HEK293 (cell line): Measurements from ENCODE around the gene TAS1R3.

Source experiments
- CTCF ChIP-seq: fragments of 450-650 bp; formaldehyde crosslinking; IDR thresholded peaks from 2 replicates; pipeline ENCODE4 v1.5.1; 2016; ENCODE audit warnings: missing biosample characterization, missing genetic modification characterization
- SP2 ChIP-seq: fragments of 450-650 bp; formaldehyde crosslinking; IDR thresholded peaks from 2 replicates; pipeline ENCODE4 v1.5.1; 2016; ENCODE audit warnings: missing biosample characterization, missing genetic modification characterization
- SP7 ChIP-seq: fragments of 450-650 bp; formaldehyde crosslinking; IDR thresholded peaks from 2 replicates; pipeline ENCODE4 v1.5.1; 2016; ENCODE audit warnings: missing biosample characterization, missing genetic modification characterization
- TRIM28 ChIP-seq: IDR thresholded peaks from 2 replicates; pipeline ENCODE4 v1.6.1; 2011; ENCODE audit warnings: low read length, control low read depth, borderline replicate concordance
- YY1 ChIP-seq: fragments of 450-650 bp; formaldehyde crosslinking; IDR thresholded peaks from 2 replicates; pipeline ENCODE4 v1.5.1; 2018; ENCODE audit warnings: missing biosample characterization, missing genetic modification characterization
- ZBTB1 ChIP-seq: fragments of 450-650 bp; formaldehyde crosslinking; IDR thresholded peaks from 2 replicates; pipeline ENCODE4 v1.5.1; 2016; ENCODE audit warnings: missing biosample characterization, missing genetic modification characterization
- ZBTB7A ChIP-seq: fragments of 450-650 bp; formaldehyde crosslinking; IDR thresholded peaks from 2 replicates; pipeline ENCODE4 v1.5.1; 2016; ENCODE audit warnings: low read depth, missing biosample characterization, missing genetic modification characterization
- ZNF133 ChIP-seq: fragments of 450-650 bp; formaldehyde crosslinking; IDR thresholded peaks from 2 replicates; pipeline ENCODE4 v1.5.1; 2016; ENCODE audit warnings: missing biosample characterization, missing genetic modification characterization
- ZNF24 ChIP-seq: fragments of 450-650 bp; formaldehyde crosslinking; IDR thresholded peaks from 2 replicates; pipeline ENCODE4 v1.5.1; 2016; ENCODE audit warnings: missing biosample characterization, missing genetic modification characterization
- ZNF302 ChIP-seq: fragments of 450-650 bp; formaldehyde crosslinking; IDR thresholded peaks from 2 replicates; pipeline ENCODE4 v1.5.1; 2016; ENCODE audit warnings: missing biosample characterization, missing genetic modification characterization, low read depth
- ZNF324 ChIP-seq: fragments of 450-650 bp; formaldehyde crosslinking; IDR thresholded peaks from 2 replicates; pipeline ENCODE4 v1.5.1; 2016; ENCODE audit warnings: missing biosample characterization, missing genetic modification characterization
- ZNF660 ChIP-seq: fragments of 450-650 bp; IDR thresholded peaks from 2 replicates; pipeline ENCODE4 v1.5.1; 2018; ENCODE audit warnings: missing biosample characterization, mild to moderate bottlenecking, missing genetic modification characterization
- ZNF664 ChIP-seq: fragments of 450-650 bp; formaldehyde crosslinking; IDR thresholded peaks from 2 replicates; pipeline ENCODE4 v1.5.1; 2016; ENCODE audit warnings: missing biosample characterization, missing genetic modification characterization
- ZNF792 ChIP-seq: fragments of 450-650 bp; formaldehyde crosslinking; IDR thresholded peaks from 2 replicates; pipeline ENCODE4 v1.5.1; 2016; ENCODE audit warnings: missing biosample characterization, missing genetic modification characterization

DNA sequence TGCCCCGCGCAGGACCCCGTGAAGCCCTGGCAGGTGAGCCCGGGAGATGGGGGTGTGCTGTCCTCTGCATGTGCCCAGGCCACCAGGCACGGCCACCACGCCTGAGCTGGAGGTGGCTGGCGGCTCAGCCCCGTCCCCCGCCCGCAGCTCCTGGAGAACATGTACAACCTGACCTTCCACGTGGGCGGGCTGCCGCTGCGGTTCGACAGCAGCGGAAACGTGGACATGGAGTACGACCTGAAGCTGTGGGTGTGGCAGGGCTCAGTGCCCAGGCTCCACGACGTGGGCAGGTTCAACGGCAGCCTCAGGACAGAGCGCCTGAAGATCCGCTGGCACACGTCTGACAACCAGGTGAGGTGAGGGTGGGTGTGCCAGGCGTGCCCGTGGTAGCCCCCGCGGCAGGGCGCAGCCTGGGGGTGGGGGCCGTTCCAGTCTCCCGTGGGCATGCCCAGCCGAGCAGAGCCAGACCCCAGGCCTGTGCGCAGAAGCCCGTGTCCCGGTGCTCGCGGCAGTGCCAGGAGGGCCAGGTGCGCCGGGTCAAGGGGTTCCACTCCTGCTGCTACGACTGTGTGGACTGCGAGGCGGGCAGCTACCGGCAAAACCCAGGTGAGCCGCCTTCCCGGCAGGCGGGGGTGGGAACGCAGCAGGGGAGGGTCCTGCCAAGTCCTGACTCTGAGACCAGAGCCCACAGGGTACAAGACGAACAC, 1.8 kb downstream of the TAS1R3 start:
- no peak for TF ChIP-seq ZNF133
- TF ChIP-seq ZNF302 (tag by site-specific recombination), result no peak
- TF ChIP-seq SP7 (tag by site-specific recombination), result no peak
- TF ChIP-seq YY1 (tag by site-specific recombination), result no peak
- TF ChIP-seq ZNF792, result no peak
- no peak for TF ChIP-seq ZNF324 (tag by site-specific recombination)
- TF ChIP-seq ZBTB7A, result no peak
- no peak for TF ChIP-seq CTCF
- no peak for TF ChIP-seq TRIM28
- no peak for TF ChIP-seq ZBTB1 (tag by site-specific recombination)
- no peak for TF ChIP-seq ZNF660 (tag by site-specific recombination)
- no peak for TF ChIP-seq ZNF24 (tag by site-specific recombination)
- no peak for TF ChIP-seq SP2 (tag by site-specific recombination)
- TF ChIP-seq ZNF664, result no peak
